Ammon's horn (tissue), 1 donor: ENCODE data around the gene KCNJ18.
"Not testable (repeated sequence)": the region's sequence is repeated elsewhere in the genome, so short reads cannot be mapped to it uniquely, and the experiment has no call there.

ENCODE experiments used
- DNase-seq: peaks from one replicate; pipeline ENCODE4 v3.0.0-alpha.2; 2016; ENCODE audit warnings: low spot score

KCNJ18 gene

GRCh38 chr17:21685061-21685795 is 7.1 kb upstream of the KCNJ18 start:
- not testable (repeated sequence) for DNase-seq

GRCh38 chr17:21686165-21687015 is 5.9 kb upstream of the KCNJ18 start:
- DNase-seq: no peak

GRCh38 chr17:21687136-21687953 is 5.0 kb upstream of the KCNJ18 start:
- DNase-seq: no peak

GRCh38 chr17:21688293-21688949 is 3.9 kb upstream of the KCNJ18 start:
- DNase-seq: no peak

GRCh38 chr17:21689604-21690003 is 2.7 kb upstream of the KCNJ18 start:
- peak; percentile 71 for DNase-seq

GRCh38 chr17:21690811-21691210 is 1.5 kb upstream of the KCNJ18 start:
- not testable (repeated sequence) for DNase-seq

GRCh38 chr17:21691481-21691880 is 842 bp upstream of the KCNJ18 start:
- DNase-seq: not testable (repeated sequence)

- not testable (repeated sequence) for DNase-seq
Observed at GRCh38 chr17:21692704-21693065, 362 bp downstream of the KCNJ18 start.

- DNase-seq: not testable (repeated sequence)
Observed at GRCh38 chr17:21693391-21693796, 1.1 kb downstream of the KCNJ18 start.

GRCh38 chr17:21693937-21694336 is 1.6 kb downstream of the KCNJ18 start:
- not testable (repeated sequence) for DNase-seq

- not testable (repeated sequence) for DNase-seq
Observed at GRCh38 chr17:21696227-21696626, 3.9 kb downstream of the KCNJ18 start.

GRCh38 chr17:21696842-21697507 is 4.7 kb downstream of the KCNJ18 start:
- not testable (repeated sequence) for DNase-seq

GRCh38 chr17:21697508-21697860 is 5.2 kb downstream of the KCNJ18 start:
- not testable (repeated sequence) for DNase-seq

GRCh38 chr17:21698437-21699075 is 6.2 kb downstream of the KCNJ18 start:
- not testable (repeated sequence) for DNase-seq

- not testable (repeated sequence) for DNase-seq
Observed at GRCh38 chr17:21699124-21699523, 6.8 kb downstream of the KCNJ18 start.

- DNase-seq: not testable (repeated sequence)
Observed at GRCh38 chr17:21699573-21700236, 7.4 kb downstream of the KCNJ18 start.

- DNase-seq: not testable (repeated sequence)
Observed at GRCh38 chr17:21701090-21701489, 8.8 kb downstream of the KCNJ18 start.

- DNase-seq: not testable (repeated sequence)
Observed at GRCh38 chr17:21702029-21702428, 9.7 kb downstream of the KCNJ18 start.

GRCh38 chr17:21702521-21702920 is 10.2 kb downstream of the KCNJ18 start:
- not testable (repeated sequence) for DNase-seq
